ENCODE measurements around the gene SCN2B.

Gene SCN2B

DNA sequence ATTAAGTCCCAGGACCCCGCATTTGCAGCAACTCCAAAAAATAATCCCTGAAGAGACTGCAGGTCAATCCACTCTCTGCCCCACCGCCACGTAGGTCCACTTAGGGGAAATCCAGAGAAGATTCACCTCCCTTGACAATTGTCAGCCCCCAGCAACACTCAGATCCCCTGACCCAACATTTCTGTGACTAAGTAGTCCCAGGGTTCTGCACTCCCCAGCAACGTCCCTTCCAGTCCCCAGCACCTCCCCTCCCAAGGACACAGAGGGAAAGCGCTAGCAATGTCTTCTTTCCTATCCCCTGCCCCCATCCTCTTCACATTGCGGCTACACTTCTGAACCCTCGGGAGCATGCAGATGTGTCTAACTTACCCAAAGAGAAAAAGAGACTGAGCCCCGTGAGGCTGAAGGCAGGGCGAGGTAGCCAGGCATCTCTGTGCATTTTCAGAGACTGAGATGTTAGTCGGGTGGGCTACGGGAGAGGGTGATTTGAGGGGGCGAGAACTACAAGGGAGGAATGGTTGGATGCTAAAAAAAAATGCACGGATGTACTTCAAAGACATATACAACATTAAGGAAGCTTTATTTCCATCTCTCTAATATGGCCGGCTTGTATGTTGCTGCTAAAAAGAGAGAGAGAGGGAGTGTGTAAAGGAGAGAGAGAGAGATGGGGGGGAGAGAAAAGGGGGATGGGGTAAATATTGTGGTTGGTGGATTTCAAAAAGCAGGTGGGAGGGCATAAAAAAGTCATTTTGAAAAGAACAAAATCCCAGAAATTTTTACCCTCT lies at the start of gene SCN2B:
SCN2B (minus strand) TSS at position 647 of the 785 bp plus-strand sequence; CDS start at position 439, 208 bp downstream.
- Histone ChIP-seq H3K27me3 (replicated peaks; ENCODE audit: control insufficient read depth, insufficient read depth, low read length) (no peaks in the 10 kb centered on the region; the same call in 1 of the 2 replicates), H3K4me3 (replicated peaks; ENCODE audit: low read depth, low read length) (no peak within 1 kb of the TSS), H3K36me3 (ENCODE audit: control insufficient read depth, insufficient read depth, low read length) (no peaks in the 10 kb centered on the region)
- DNase-seq (ENCODE audit: extremely low read depth, insufficient read length) = no peak
- TF ChIP-seq, protein P1, sequence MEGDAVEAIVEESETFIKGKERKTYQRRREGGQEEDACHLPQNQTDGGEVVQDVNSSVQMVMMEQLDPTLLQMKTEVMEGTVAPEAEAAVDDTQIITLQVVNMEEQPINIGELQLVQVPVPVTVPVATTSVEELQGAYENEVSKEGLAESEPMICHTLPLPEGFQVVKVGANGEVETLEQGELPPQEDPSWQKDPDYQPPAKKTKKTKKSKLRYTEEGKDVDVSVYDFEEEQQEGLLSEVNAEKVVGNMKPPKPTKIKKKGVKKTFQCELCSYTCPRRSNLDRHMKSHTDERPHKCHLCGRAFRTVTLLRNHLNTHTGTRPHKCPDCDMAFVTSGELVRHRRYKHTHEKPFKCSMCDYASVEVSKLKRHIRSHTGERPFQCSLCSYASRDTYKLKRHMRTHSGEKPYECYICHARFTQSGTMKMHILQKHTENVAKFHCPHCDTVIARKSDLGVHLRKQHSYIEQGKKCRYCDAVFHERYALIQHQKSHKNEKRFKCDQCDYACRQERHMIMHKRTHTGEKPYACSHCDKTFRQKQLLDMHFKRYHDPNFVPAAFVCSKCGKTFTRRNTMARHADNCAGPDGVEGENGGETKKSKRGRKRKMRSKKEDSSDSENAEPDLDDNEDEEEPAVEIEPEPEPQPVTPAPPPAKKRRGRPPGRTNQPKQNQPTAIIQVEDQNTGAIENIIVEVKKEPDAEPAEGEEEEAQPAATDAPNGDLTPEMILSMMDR (IDR thresholded peaks at IDR 0.05; ENCODE audit: insufficient read depth, low read length, poor library complexity, severe bottlenecking) = no peak

- H3K27me3 ChIP-seq (replicated peaks; ENCODE audit: control insufficient read depth, insufficient read depth, low read length) = no peaks in the 10 kb centered on the region; the same call in 1 of the 2 replicates
- TF ChIP-seq, protein P1 (IDR thresholded peaks at IDR 0.05; ENCODE audit: insufficient read depth, low read length, poor library complexity, severe bottlenecking) = no peak
- no peak within 1 kb of the TSS for H3K4me3 ChIP-seq (replicated peaks; ENCODE audit: low read depth, low read length)
- no peak for DNase-seq (ENCODE audit: extremely low read depth, insufficient read length)
- no peaks in the 10 kb centered on the region for H3K36me3 ChIP-seq (ENCODE audit: control insufficient read depth, insufficient read depth, low read length)
These were observed 48.2 kb upstream of the SCN2B start, which contains the start of gene JAML for GRCh38 chr11:118224511-118225188. JAML (minus strand) TSS chr11:118225011; CDS start chr11:118214866, 10,145 bp downstream.

DNA sequence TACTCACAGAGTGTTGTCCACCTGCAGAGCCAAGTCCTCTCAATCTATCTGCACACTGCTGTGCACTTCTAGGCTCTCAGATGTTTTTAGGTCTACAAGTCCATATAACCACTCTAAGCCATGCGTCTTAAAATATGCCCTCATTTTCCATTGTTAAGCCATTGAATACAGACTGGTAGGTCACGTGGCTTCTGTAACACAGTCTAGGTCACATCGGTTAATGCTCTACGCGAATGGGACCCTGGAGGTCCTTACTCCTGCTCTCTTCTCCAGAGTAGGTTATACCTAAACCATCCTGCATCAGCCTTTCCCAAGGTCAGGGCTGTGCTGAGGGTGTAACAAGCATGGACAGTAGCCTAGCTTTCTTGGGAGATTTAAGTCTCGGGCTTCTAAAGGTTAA lies 47.6 kb upstream of the SCN2B start:
- no peak for DNase-seq (ENCODE audit: extremely low read depth, insufficient read length)
- no peaks in the 10 kb centered on the region; the same call in 1 of the 2 replicates for H3K27me3 ChIP-seq (replicated peaks; ENCODE audit: control insufficient read depth, insufficient read depth, low read length)
- TF ChIP-seq, protein P1 (IDR thresholded peaks at IDR 0.05; ENCODE audit: insufficient read depth, low read length, poor library complexity, severe bottlenecking) = no peak
- H3K4me3 ChIP-seq (replicated peaks; ENCODE audit: low read depth, low read length) = no peak overlapping the region
- no peaks in the 10 kb centered on the region for H3K36me3 ChIP-seq (ENCODE audit: control insufficient read depth, insufficient read depth, low read length)

DNA sequence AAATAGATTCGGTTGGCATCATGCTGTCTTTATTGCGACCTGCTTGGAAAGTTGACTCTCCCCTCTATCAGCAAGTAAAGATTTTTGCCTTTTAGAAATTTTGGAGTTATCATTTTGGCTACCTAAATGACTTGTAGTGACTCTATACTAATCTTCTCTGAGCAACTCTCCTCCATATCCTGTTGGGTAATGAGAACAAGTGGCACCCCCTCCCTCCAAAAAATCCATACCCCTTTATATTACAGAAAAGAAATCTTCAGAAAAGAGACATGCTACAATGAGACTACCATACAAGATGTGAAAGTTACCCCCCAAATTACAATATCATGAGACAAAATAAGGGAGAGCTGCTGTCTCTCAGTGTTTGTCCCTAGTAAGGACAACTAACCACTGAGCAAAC lies 47.1 kb upstream of the SCN2B start:
- H3K36me3 ChIP-seq (ENCODE audit: control insufficient read depth, insufficient read depth, low read length) = no peaks in the 10 kb centered on the region
- no peak overlapping the region for H3K4me3 ChIP-seq (replicated peaks; ENCODE audit: low read depth, low read length)
- DNase-seq (ENCODE audit: extremely low read depth, insufficient read length) = no peak
- TF ChIP-seq, protein P1 (IDR thresholded peaks at IDR 0.05; ENCODE audit: insufficient read depth, low read length, poor library complexity, severe bottlenecking) = no peak
- H3K27me3 ChIP-seq (replicated peaks; ENCODE audit: control insufficient read depth, insufficient read depth, low read length) = no peaks in the 10 kb centered on the region; the same call in 1 of the 2 replicates

GRCh38 chr11:118222437-118222836 lies 46.0 kb upstream of the SCN2B start:
- TF ChIP-seq, protein P1 (IDR thresholded peaks at IDR 0.05; ENCODE audit: insufficient read depth, low read length, poor library complexity, severe bottlenecking) = no peak
- DNase-seq (ENCODE audit: extremely low read depth, insufficient read length) = no peak
- H3K4me3 ChIP-seq (replicated peaks; ENCODE audit: low read depth, low read length) = no peak overlapping the region
- no peaks in the 10 kb centered on the region for H3K36me3 ChIP-seq (ENCODE audit: control insufficient read depth, insufficient read depth, low read length)
- H3K27me3 ChIP-seq (replicated peaks; ENCODE audit: control insufficient read depth, insufficient read depth, low read length) = no peaks in the 10 kb centered on the region; the same call in 1 of the 2 replicates

Data from GM06990 (cell line).